Omental fat pad (tissue), 4 donors: Measurements from ENCODE around the gene NELL1. TPM values are rescaled to one million over a fixed set of nuclear protein-coding genes. Genes with fewer than 3 reads are reported as not detected.

Source experiments
- ATAC-seq: fragments of 150-250 bp; one replicate; pipeline ENCODE4 v1.9.1; 2016; ENCODE audit warnings: mild to moderate bottlenecking, moderate library complexity; ENCODE audit not compliant: low FRiP score
- DNase-seq: peaks from one replicate; pipeline ENCODE4 v3.0.0-alpha.2; 2019; ENCODE audit warnings: low spot score
- total RNA-seq, 4 donors: library from RNA; depleted of rRNA; stranded (reverse); fragments of >200 nt; gene quantifications; one replicate each; pipeline ENCODE4 v1.1.0, GENCODE V29; 2016
- TF ChIP-seq, protein P1 (sequence below), 3 donors: fragments of 450-650 bp; IDR thresholded peaks; one replicate each; pipeline ENCODE4 v1.5.1; 2016 to 2017; ENCODE audit warnings: antibody characterized with exemption in 3 of 3, mild to moderate bottlenecking in 3 of 3, moderate library complexity in 2 of 3

The NELL1 gene
- total RNA-seq, 4 donors from 2014 or later, result 0.48 to 1.3 TPM; not detected in 2

DNA sequence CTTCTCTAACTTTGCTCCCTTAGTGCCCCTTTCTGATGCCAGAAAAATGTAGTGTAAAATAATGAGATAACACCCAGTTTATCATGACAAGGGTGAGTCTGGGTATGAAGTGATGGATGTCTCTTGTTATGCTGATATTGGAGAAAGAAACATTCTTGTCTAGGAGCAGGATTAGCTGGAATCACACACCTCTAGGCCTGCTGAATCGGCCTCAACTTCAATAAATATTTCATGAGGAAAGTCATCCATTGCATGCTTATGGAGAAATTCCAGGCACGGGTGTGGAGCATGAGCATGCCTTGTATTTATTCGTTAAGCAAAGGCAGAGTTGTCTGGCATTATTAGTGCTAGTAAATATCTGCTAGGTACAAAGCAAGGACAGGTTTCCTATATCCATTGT lies 113.4 kb downstream of the NELL1 start:
- TF ChIP-seq, protein P1, sequence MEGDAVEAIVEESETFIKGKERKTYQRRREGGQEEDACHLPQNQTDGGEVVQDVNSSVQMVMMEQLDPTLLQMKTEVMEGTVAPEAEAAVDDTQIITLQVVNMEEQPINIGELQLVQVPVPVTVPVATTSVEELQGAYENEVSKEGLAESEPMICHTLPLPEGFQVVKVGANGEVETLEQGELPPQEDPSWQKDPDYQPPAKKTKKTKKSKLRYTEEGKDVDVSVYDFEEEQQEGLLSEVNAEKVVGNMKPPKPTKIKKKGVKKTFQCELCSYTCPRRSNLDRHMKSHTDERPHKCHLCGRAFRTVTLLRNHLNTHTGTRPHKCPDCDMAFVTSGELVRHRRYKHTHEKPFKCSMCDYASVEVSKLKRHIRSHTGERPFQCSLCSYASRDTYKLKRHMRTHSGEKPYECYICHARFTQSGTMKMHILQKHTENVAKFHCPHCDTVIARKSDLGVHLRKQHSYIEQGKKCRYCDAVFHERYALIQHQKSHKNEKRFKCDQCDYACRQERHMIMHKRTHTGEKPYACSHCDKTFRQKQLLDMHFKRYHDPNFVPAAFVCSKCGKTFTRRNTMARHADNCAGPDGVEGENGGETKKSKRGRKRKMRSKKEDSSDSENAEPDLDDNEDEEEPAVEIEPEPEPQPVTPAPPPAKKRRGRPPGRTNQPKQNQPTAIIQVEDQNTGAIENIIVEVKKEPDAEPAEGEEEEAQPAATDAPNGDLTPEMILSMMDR (IDR thresholded peaks at IDR 0.05), result no peak
- ATAC-seq (no peak), DNase-seq (no peak)

DNA sequence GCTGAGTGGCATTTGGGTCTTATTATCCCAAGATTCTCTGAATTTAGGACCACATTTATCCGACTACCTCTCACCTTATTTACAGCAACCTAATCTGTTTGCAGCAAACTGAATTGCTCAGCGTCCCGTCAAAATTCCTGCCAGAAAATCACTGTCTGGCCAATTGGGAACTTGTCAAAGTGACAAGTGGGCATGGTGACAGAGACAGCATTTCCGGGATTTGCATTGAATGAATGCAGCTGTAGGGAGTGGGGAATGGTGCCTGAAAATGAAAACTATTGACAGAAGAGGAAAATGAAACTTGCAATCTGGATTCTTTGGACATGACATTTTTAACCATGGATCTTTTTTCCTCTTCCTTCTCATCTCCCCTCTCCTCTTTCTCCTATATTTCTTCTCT lies 113.8 kb downstream of the NELL1 start:
- ATAC-seq (no peak), DNase-seq (no peak)
- TF ChIP-seq, protein P1 (IDR thresholded peaks at IDR 0.05), result no peak

DNA sequence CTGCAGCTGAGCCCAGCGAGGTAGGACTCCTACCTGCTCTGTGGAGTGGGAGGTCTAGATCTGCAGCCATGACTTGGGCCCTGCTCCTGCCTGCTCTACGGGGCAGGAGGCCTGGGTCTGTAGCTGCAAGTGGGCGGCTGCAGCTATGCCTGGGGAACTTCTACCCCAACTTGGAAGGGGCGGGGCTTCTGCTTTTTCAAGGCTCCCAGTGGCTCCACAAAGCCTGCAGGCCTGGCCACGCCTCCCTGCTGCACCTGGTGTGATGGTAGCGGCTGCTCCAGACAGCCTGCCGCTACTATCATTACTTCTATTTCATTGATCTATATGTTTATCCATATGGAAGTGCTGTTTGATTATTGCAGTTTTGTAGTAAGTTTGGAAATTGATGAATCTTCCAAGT lies 121.2 kb downstream of the NELL1 start:
- ATAC-seq, result no peak
- DNase-seq, result no peak
- TF ChIP-seq, protein P1 (IDR thresholded peaks at IDR 0.05), result no peak

DNA sequence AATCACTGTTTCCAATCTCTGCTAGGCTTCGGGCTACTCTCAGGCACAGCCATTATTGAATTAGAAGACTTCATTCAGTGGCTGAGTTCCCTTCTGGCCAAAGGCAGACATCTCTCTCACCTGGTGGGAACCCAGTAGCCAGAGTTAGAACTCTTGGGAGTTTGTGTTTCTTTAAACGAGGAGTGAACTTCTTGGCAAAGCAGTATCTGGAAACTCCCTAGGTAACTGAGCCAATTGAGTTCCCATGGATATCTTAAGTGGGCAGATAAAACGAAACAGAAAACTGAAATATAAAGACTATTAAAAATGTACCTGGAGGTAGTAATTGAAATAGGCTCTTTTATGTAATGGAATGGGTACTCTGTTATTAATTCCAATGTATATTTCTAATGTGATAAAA lies 125.6 kb downstream of the NELL1 start:
- ATAC-seq (peak; percentile 71), DNase-seq (no peak)
- TF ChIP-seq, protein P1 (IDR thresholded peaks at IDR 0.05), result no peak

DNA sequence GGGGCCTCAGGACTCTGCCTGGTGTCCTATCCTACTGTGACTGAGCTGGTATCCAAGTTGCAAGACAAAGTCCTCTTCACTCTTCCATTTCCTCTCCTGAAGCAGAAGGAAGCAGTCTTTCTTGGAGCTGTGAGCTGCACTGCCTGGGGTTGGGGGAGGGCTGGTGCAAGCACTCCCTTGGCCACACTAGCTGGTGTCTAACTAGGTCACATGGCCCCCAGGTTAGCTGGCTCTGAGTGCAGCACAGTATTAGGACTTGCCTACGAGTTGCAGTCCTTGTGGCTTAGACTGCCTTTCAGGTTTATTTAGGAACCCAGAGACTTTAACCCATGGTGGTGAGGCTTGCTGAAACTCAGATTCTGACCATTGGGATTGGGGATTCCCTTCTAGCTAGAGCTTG lies 138.9 kb downstream of the NELL1 start:
- ATAC-seq (no peak), DNase-seq (no peak)
- TF ChIP-seq, protein P1 (IDR thresholded peaks at IDR 0.05), result no peak

DNA sequence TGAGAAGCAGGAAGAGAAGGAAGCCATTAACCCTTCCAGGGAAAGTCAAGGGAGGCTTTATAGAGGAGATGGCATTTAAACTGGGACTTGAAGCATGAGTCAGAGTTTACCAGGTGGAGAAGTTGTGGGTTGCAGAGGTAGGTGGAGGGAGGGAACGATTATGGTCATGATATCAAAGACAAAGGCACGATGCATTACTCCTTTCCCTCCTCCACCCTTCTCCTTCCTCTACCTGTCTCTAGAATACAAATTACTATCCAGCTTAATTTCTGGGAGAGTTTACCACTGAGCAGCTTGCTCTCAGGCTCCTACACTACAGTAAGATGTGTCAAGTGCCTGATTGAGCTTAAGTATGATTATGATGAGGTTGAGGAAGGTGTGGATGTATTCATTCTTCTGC lies 151.7 kb downstream of the NELL1 start:
- DNase-seq (no peak), ATAC-seq (no peak)
- TF ChIP-seq, protein P1 (IDR thresholded peaks at IDR 0.05), result no peak

DNA sequence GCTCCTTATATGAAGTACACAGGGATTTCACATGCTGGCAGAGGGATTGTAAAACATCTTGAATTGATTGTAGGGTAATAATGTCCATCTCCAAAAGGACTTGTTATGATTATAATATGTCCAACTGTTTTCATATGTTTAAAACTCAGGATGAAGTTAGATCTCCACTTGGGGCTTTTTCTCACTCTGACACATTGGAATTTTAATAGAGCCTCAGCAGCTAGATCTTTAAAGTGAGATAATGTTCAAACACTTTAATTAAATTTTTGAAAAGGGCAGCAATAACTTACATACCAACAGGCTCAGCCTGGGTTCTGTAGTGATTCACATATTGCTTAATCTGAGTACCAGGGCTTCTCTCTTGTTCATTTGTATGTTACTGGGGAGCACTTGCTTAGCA lies 152.1 kb downstream of the NELL1 start:
- TF ChIP-seq, protein P1 (IDR thresholded peaks at IDR 0.05), result no peak
- no peak for DNase-seq
- ATAC-seq, result peak; percentile 59
